Fibroblast of skin of scalp (primary cell): Measurements from ENCODE around the gene HDAC4.
"Not testable (repeated sequence)": the region's sequence is repeated elsewhere in the genome, so short reads cannot be mapped to it uniquely, and the experiment has no call there.

Experiments used
- DNase-seq: peaks from one replicate; pipeline ENCODE4 v3.0.0-alpha.2; 2013

The HDAC4 gene

GRCh38 chr2:239038284-239038683, 362.5 kb downstream of the HDAC4 start:
- not testable (repeated sequence) for DNase-seq

GRCh38 chr2:239037559-239037910, 363.3 kb downstream of the HDAC4 start:
- no peak for DNase-seq

- DNase-seq, result no peak
Observed at GRCh38 chr2:239036819-239037558, 363.8 kb downstream of the HDAC4 start.

GRCh38 chr2:239035997-239036731, 364.7 kb downstream of the HDAC4 start:
- DNase-seq, result no peak

GRCh38 chr2:239035361-239035814, 365.4 kb downstream of the HDAC4 start:
- peak; percentile 17 for DNase-seq

- DNase-seq, result no peak
Observed at GRCh38 chr2:239034561-239035341, 366.1 kb downstream of the HDAC4 start.

GRCh38 chr2:239033801-239034560, 366.8 kb downstream of the HDAC4 start:
- no peak for DNase-seq

- DNase-seq, result no peak
Observed at GRCh38 chr2:239029958-239030357, 370.9 kb downstream of the HDAC4 start.

GRCh38 chr2:239028253-239028619, 372.6 kb downstream of the HDAC4 start:
- DNase-seq, result no peak

GRCh38 chr2:239027391-239028252, 373.2 kb downstream of the HDAC4 start:
- DNase-seq, result peak; percentile 43

- peak; percentile 13 for DNase-seq
Observed at GRCh38 chr2:239026711-239027361, 374.0 kb downstream of the HDAC4 start.

GRCh38 chr2:239025951-239026461, 374.8 kb downstream of the HDAC4 start:
- peak; percentile 57 for DNase-seq

GRCh38 chr2:239025096-239025801, 375.6 kb downstream of the HDAC4 start:
- DNase-seq, result peak; percentile 68

GRCh38 chr2:239024226-239024625, 376.6 kb downstream of the HDAC4 start:
- DNase-seq, result no peak

- DNase-seq, result no peak
Observed at GRCh38 chr2:239022437-239023260, 378.2 kb downstream of the HDAC4 start.

- DNase-seq, result no peak
Observed at GRCh38 chr2:239021651-239022436, 379.0 kb downstream of the HDAC4 start.

- no peak for DNase-seq
Observed at GRCh38 chr2:239021224-239021623, 379.6 kb downstream of the HDAC4 start.

- no peak for DNase-seq
Observed at GRCh38 chr2:239020541-239021041, 380.2 kb downstream of the HDAC4 start.
